OCI-LY7 (cell line): ENCODE results near the gene ZNF550.

Source experiments
- EZH2phosphoT487 ChIP-seq: fragments of 200-600 bp; sonication (generic); IDR thresholded peaks from 2 replicates; pipeline ENCODE4 v1.6.1; 2018; ENCODE audit warnings: low read depth, borderline replicate concordance, mild to moderate bottlenecking, mixed run types, antibody characterized with exemption, low read length, moderate library complexity, mixed read lengths
- TF ChIP-seq, protein P1 (sequence below): fragments of 200-600 bp; sonication (generic); conservative IDR thresholded peaks from 2 replicates; pipeline ENCODE4 v1.5.1; 2014; ENCODE audit warnings: mild to moderate bottlenecking, antibody characterized with exemption, low read length, moderate library complexity, mixed read lengths

DNA sequence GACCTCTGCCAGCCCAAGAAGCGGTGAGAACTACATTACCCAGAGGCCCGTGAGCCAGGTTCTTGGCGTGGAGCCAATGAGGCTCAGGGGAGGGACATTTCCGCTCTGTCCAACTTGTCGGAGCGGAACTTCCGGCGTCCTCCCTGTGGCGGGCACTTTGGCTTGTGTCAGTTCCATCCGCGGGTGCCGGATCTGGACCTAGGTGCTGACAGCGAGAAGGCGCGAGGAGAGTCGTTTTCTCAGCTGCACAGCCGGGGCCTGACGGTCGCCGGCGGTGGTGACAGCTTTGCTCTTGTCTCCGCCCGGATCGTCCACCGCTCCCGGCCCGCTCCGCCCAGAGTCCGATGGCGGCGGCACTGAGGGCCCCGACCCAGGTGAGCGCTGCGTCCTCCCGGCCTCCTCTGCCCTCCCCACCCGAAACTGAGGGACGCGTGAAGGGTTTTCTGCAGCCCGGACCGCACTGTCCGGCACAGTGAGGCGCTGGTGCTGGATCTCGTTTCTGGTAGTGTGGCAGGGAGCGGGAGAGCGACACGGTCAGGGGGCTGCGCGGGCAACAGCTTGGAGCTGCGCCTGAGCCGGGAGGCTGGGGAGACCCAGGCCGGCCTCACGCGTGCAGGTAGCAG, 40.2 kb upstream of the ZNF550 start, which contains the start of gene ZNF530:
- TF ChIP-seq, protein P1, sequence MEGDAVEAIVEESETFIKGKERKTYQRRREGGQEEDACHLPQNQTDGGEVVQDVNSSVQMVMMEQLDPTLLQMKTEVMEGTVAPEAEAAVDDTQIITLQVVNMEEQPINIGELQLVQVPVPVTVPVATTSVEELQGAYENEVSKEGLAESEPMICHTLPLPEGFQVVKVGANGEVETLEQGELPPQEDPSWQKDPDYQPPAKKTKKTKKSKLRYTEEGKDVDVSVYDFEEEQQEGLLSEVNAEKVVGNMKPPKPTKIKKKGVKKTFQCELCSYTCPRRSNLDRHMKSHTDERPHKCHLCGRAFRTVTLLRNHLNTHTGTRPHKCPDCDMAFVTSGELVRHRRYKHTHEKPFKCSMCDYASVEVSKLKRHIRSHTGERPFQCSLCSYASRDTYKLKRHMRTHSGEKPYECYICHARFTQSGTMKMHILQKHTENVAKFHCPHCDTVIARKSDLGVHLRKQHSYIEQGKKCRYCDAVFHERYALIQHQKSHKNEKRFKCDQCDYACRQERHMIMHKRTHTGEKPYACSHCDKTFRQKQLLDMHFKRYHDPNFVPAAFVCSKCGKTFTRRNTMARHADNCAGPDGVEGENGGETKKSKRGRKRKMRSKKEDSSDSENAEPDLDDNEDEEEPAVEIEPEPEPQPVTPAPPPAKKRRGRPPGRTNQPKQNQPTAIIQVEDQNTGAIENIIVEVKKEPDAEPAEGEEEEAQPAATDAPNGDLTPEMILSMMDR = no peak
- TF ChIP-seq EZH2phosphoT487 = no peak
